Measurements from ENCODE around the gene TMEM94. TPM values are rescaled to one million over a fixed set of nuclear protein-coding genes. Genes with fewer than 3 reads are reported as not detected.

Gene TMEM94
- total and polyA plus RNA-seq, 2 of the 4 experiments (the other 2 are of a cell fraction): 8.4 to 64.7 TPM

GRCh38 chr17:75524970-75525805, 68.8 kb downstream of the TMEM94 start, which contains the start of gene LLGL2:
Gene LLGL2, plus strand, starts transcription at chr17:75525697. Its CDS starts 17,730 bp downstream, at chr17:75543427.
- no peak within 1 kb of the TSS for H3K56ac ChIP-seq (ENCODE audit: extremely low read depth, insufficient read depth, low read length)
- peak within 1 kb of the TSS; percentile 73; the same call in 1 of the 2 replicates for H3K23ac ChIP-seq (ENCODE audit: low read depth, low read length)
- peak within 1 kb of the TSS; percentile 48 for H3K4me3 ChIP-seq (ENCODE audit: insufficient read depth, low read depth, low read length)
- H2BK120ac ChIP-seq (ENCODE audit: low read depth, low read length): no peak within 1 kb of the TSS
- dilution Hi-C loops (cut with HindIII; ENCODE audit: low sequenced_read_pairs, unreplicated experiment): no loop called here
- H3K4ac ChIP-seq (ENCODE audit: low read depth, low read length): no peak within 1 kb of the TSS
- in situ Hi-C loops (cut with MboI; ENCODE audit: low sequenced_read_pairs): no loop called here
- H2AK9ac ChIP-seq (replicated peaks; ENCODE audit: low read depth, low read length, poor library complexity): peak within 1 kb of the TSS; percentile 42
- H2BK15ac ChIP-seq (ENCODE audit: low read depth, low read length): no peak within 1 kb of the TSS
- no peak within 1 kb of the TSS for H2BK5ac ChIP-seq (ENCODE audit: low read depth, low read length, poor library complexity, severe bottlenecking)
- H4K20me1 ChIP-seq (ENCODE audit: insufficient read depth, low read length): 0 out of 2 replicates have a peak, but pooled peaks cover 14% of the 10 kb centered on the region
- H3K27ac ChIP-seq (ENCODE audit: insufficient read depth, low read length): no peak within 1 kb of the TSS
- no peak within 1 kb of the TSS for H2BK20ac ChIP-seq (ENCODE audit: low read depth, low read length)
- H3K36me3 ChIP-seq (ENCODE audit: control insufficient read depth, insufficient read depth, low read length): peaks cover 3% of the 10 kb centered on the region; the same call in 1 of the 2 replicates
- intact Hi-C loops (cut with micrococcal nuclease): no loop called here
- ATAC-seq (ENCODE audit: low read depth) (peak; percentile 90), DNase-seq (peak; percentile 11)
- H3K9ac ChIP-seq (ENCODE audit: low read depth, low read length): no peak within 1 kb of the TSS
- WGBS, 2 experiments (ENCODE audit: extremely low coverage in 2 of 2, insufficient read length in 1 of 2): 2% methylated on average over 47 of the region's 108 CpGs; no CpG with 5 or more reads in 1 of the 2 experiments
- H3K27me3 ChIP-seq (ENCODE audit: control insufficient read depth, insufficient read depth, low read length): peaks cover 19% of the 10 kb centered on the region
- no peaks in the 10 kb centered on the region for H3K4me1 ChIP-seq (ENCODE audit: control insufficient read depth, insufficient read depth, low read length)
- H3K18ac ChIP-seq (ENCODE audit: low read depth, low read length): no peak within 1 kb of the TSS
- no peak within 1 kb of the TSS for H4K91ac ChIP-seq (ENCODE audit: insufficient read depth, low read depth, low read length)
- no peak within 1 kb of the TSS for H4K5ac ChIP-seq (ENCODE audit: low read depth, low read length)
- no peaks in the 10 kb centered on the region for H3K9me1 ChIP-seq (ENCODE audit: insufficient read depth, low read length)
- no peak within 1 kb of the TSS for H3K14ac ChIP-seq (replicated peaks; ENCODE audit: low read depth, low read length)
- TF ChIP-seq NFE2L2 (IDR thresholded peaks at IDR 0.05; ENCODE audit: low read depth, low read length): no peak
- 0 out of 2 replicates have a peak, but pooled peaks have one; percentile 20 for TF ChIP-seq CTCF (conservative IDR thresholded peaks at IDR 0.05; ENCODE audit: low read depth, low read length)
- TF ChIP-seq POLR2A (IDR thresholded peaks at IDR 0.05; ENCODE audit: low read depth, low read length): no peak
- no peak for TF ChIP-seq MAFK (IDR thresholded peaks at IDR 0.05; ENCODE audit: low read depth, low read length)
- TF ChIP-seq RCOR1 (IDR thresholded peaks at IDR 0.05; ENCODE audit: insufficient replicate concordance, low read length): no peak
- no peak for TF ChIP-seq RAD21 (IDR thresholded peaks at IDR 0.05; ENCODE audit: low read length)
- peak; percentile 59; the same call in 1 of the 2 replicates for TF ChIP-seq MAZ (IDR thresholded peaks at IDR 0.05; ENCODE audit: borderline replicate concordance, low read depth, low read length)
- no peak for TF ChIP-seq MXI1 (IDR thresholded peaks at IDR 0.05; ENCODE audit: borderline replicate concordance, low read depth, low read length)
- TF ChIP-seq CHD1 (IDR thresholded peaks at IDR 0.05; ENCODE audit: low read depth, low read length): no peak
- no peak for TF ChIP-seq RFX5 (IDR thresholded peaks at IDR 0.05; ENCODE audit: low read depth, low read length)
- H2AFZ ChIP-seq (replicated peaks; ENCODE audit: low read length, poor library complexity): peak within 1 kb of the TSS; percentile 92
- H4K8ac ChIP-seq (ENCODE audit: low read depth in 2 of 2, low read length in 2 of 2): no peak within 1 kb of the TSS
- no peak within 1 kb of the TSS for H2AK5ac ChIP-seq (ENCODE audit: low read depth, low read length)
- CTCF ChIA-PET: no interaction called here
- peak within 1 kb of the TSS; percentile 66 for H3K4me2 ChIP-seq (ENCODE audit: low read depth, low read length)
- H3K9me3 ChIP-seq (ENCODE audit: control insufficient read depth, insufficient read depth, low read length): no peaks in the 10 kb centered on the region
- POLR2A ChIA-PET (ENCODE audit: unreplicated experiment): no interaction called here
- no TSS peak for BruUV-seq (replicated peaks)
- H3K79me1 ChIP-seq (ENCODE audit: low read depth in 1 of 2, low read length in 2 of 2): no peaks in the 10 kb centered on the region

Data from IMR-90 (cell line).